ENCODE data around the gene EGLN1. TPM values are rescaled to one million over a fixed set of nuclear protein-coding genes. Genes with fewer than 3 reads are reported as not detected.

The EGLN1 gene
- total RNA-seq, 1 donor from 2014 or later, result 19.9 TPM

GRCh38 chr1:231417513-231417912 is 4.6 kb downstream of the EGLN1 start:
- Mint-ChIP-seq H3K27ac (no peak overlapping the region), H3K4me3 (ENCODE audit: low read depth) (no peak overlapping the region), H3K27me3 (no peaks in the 10 kb centered on the region), H3K4me1 (ENCODE audit: low read depth) (peaks cover 35% of the 10 kb centered on the region), H3K36me3 (ENCODE audit: insufficient read depth) (peaks cover 4% of the 10 kb centered on the region), H3K9me3 (ENCODE audit: low read depth) (no peaks in the 10 kb centered on the region)
- DNase-seq (ENCODE audit: low spot score, unreplicated experiment), result no peak
- no peak for TF ChIP-seq CTCF (IDR thresholded peaks at IDR 0.05; ENCODE audit: unreplicated experiment)

DNA sequence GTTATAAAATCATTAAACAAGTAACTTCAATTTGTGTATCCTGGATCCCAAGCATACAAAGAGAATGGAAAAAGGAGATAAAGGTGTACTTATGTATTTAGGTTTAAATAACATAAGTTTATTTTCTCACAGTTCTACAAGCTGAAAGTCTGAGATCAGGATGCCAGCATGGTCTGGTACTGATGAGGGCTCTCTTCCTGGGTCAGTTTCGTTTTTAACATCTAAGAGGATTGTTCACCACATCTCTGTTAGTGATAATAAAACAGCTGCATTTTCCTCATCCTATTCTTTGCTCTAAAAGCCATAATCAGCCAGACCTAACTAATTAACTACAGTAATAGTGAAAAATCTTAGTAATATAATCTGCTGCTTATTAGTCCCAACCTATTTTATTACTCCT is 5.2 kb downstream of the EGLN1 start:
- Mint-ChIP-seq H3K4me1 (ENCODE audit: low read depth) (peaks cover 34% of the 10 kb centered on the region), H3K9me3 (ENCODE audit: low read depth) (no peaks in the 10 kb centered on the region), H3K27me3 (no peaks in the 10 kb centered on the region), H3K27ac (no peak overlapping the region), H3K36me3 (ENCODE audit: insufficient read depth) (peaks cover 4% of the 10 kb centered on the region), H3K4me3 (ENCODE audit: low read depth) (no peak overlapping the region)
- no peak for DNase-seq (ENCODE audit: low spot score, unreplicated experiment)
- no peak for TF ChIP-seq CTCF (IDR thresholded peaks at IDR 0.05; ENCODE audit: unreplicated experiment)

GRCh38 chr1:231415018-231415583 is 7.0 kb downstream of the EGLN1 start:
- Mint-ChIP-seq H3K36me3 (ENCODE audit: insufficient read depth) (peaks cover 4% of the 10 kb centered on the region), H3K27me3 (no peaks in the 10 kb centered on the region), H3K4me1 (ENCODE audit: low read depth) (peaks cover 30% of the 10 kb centered on the region), H3K27ac (no peak overlapping the region), H3K4me3 (ENCODE audit: low read depth) (no peak overlapping the region), H3K9me3 (ENCODE audit: low read depth) (no peaks in the 10 kb centered on the region)
- no peak for DNase-seq (ENCODE audit: low spot score, unreplicated experiment)
- no peak for TF ChIP-seq CTCF (IDR thresholded peaks at IDR 0.05; ENCODE audit: unreplicated experiment)

- peak overlapping the region; percentile 8 for H3K27ac Mint-ChIP-seq
- peaks cover 4% of the 10 kb centered on the region for H3K36me3 Mint-ChIP-seq (ENCODE audit: insufficient read depth)
These were observed 7.6 kb downstream of the EGLN1 start for GRCh38 chr1:231414260-231415016.

DNA sequence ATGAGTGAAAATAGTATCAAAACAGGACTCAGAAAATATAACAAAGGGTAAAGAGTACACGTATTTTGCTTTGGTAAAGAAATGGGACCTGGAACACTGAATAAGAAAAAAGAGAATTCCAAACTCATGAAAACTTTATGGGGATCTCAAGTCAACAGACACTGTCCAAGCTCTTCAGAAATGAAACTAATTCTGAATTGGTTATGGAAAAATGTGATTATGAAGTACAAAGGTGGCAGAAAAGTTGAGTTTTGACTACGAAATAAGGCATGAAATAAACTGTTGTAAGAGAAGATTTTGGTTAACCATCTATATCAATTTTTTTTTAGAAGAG is 8.4 kb downstream of the EGLN1 start:
- Mint-ChIP-seq H3K36me3 (ENCODE audit: insufficient read depth) (peaks cover 4% of the 10 kb centered on the region), H3K27ac (no peak overlapping the region), H3K4me1 (ENCODE audit: low read depth) (peaks cover 19% of the 10 kb centered on the region), H3K9me3 (ENCODE audit: low read depth) (no peaks in the 10 kb centered on the region), H3K27me3 (no peaks in the 10 kb centered on the region), H3K4me3 (ENCODE audit: low read depth) (no peak overlapping the region)
- TF ChIP-seq CTCF (IDR thresholded peaks at IDR 0.05; ENCODE audit: unreplicated experiment), result no peak
- no peak for DNase-seq (ENCODE audit: low spot score, unreplicated experiment)

More at GRCh38 chr1:231414260-231415016, 7.6 kb downstream of the EGLN1 start:
- Mint-ChIP-seq H3K27me3 (no peaks in the 10 kb centered on the region), H3K9me3 (ENCODE audit: low read depth) (no peaks in the 10 kb centered on the region), H3K4me3 (ENCODE audit: low read depth) (no peak overlapping the region), H3K4me1 (ENCODE audit: low read depth) (peaks cover 24% of the 10 kb centered on the region)
- no peak for DNase-seq (ENCODE audit: low spot score, unreplicated experiment)
- TF ChIP-seq CTCF (IDR thresholded peaks at IDR 0.05; ENCODE audit: unreplicated experiment), result no peak

Data from progenitor cell of endocrine pancreas (in vitro differentiated cells).